SU-DHL-6 (cell line): ENCODE data around the gene EPB41.

Source experiments
- H2AFZ ChIP-seq: fragments of 200-600 bp; sonication (generic); 2 replicates; pipeline ENCODE4 v1.6.1; 2014; ENCODE audit warnings: low read depth, mild to moderate bottlenecking, moderate library complexity, mixed read lengths, antibody characterized with exemption, low read length; ENCODE audit not compliant: severe bottlenecking
- H3F3A ChIP-seq: fragments of 200-600 bp; shearing (Covaris generic); 2 replicates; pipeline ENCODE4 v1.6.0; 2016; ENCODE audit warnings: antibody characterized with exemption, mild to moderate bottlenecking; ENCODE audit not compliant: insufficient read depth
- H3K27ac ChIP-seq: fragments of 200-600 bp; sonication (generic); 2 replicates; pipeline ENCODE4 v1.5.1; 2016; ENCODE audit warnings: low read depth, mild to moderate bottlenecking, low read length, moderate library complexity, mixed read lengths
- H3K27me3 ChIP-seq: fragments of 200-600 bp; sonication (generic), shearing (Covaris generic); 2 replicates; pipeline ENCODE4 v1.6.0; 2014; ENCODE audit warnings: mild to moderate bottlenecking, low read length
- H3K36me3 ChIP-seq: fragments of 200-600 bp; sonication (generic); 2 replicates; pipeline ENCODE4 v1.6.1; 2014; ENCODE audit warnings: mild to moderate bottlenecking, low read length, mixed read lengths
- H3K4me2 ChIP-seq: fragments of 300-600, 200-600 bp; shearing (Covaris generic), sonication (generic); 2 replicates; pipeline ENCODE4 v1.6.0; 2014; ENCODE audit warnings: low read length, low read depth, mild to moderate bottlenecking; ENCODE audit not compliant: poor library complexity, severe bottlenecking
- H3K4me3 ChIP-seq: fragments of 200-600 bp; sonication (generic); 2 replicates; pipeline ENCODE4 v1.5.1; 2014; ENCODE audit warnings: antibody characterized with exemption, low read length, mild to moderate bottlenecking, mixed read lengths; ENCODE audit not compliant: insufficient read depth, poor library complexity, severe bottlenecking
- H3K79me2 ChIP-seq: fragments of 200-600 bp; sonication (generic); 2 replicates; pipeline ENCODE4 v1.6.1; 2014; ENCODE audit warnings: mild to moderate bottlenecking, low read length, moderate library complexity; ENCODE audit not compliant: insufficient read depth
- H3K9ac ChIP-seq: fragments of 200-600 bp; sonication (generic); 2 replicates; pipeline ENCODE4 v1.7.0; 2014; ENCODE audit warnings: mild to moderate bottlenecking, low read length
- H3K9me2 ChIP-seq: fragments of 200-600 bp; sonication (generic); replicated peaks from 2 replicates; pipeline ENCODE4 v1.6.1; 2014; ENCODE audit warnings: low read length; ENCODE audit not compliant: insufficient read depth
- H3K9me3 ChIP-seq: fragments of 200-600 bp; sonication (generic); 2 replicates; pipeline ENCODE4 v1.6.1; 2014; ENCODE audit warnings: low read length, mixed read lengths; ENCODE audit not compliant: insufficient read depth
- H4K20me1 ChIP-seq: fragments of 200-600 bp; sonication (generic); 2 replicates; pipeline ENCODE4 v1.6.1; 2014; ENCODE audit warnings: low read depth, mild to moderate bottlenecking, antibody characterized with exemption, low read length, moderate library complexity, mixed read lengths
- EZH2phosphoT487 ChIP-seq: fragments of 200-600 bp; sonication (generic), shearing (Covaris generic); conservative IDR thresholded peaks from 2 replicates; pipeline ENCODE4 v1.6.1; 2018; ENCODE audit warnings: mild to moderate bottlenecking, antibody characterized with exemption, low read length, moderate library complexity, mixed read lengths
- TF ChIP-seq, protein P1 (sequence below): fragments of 200-600 bp; sonication (generic); IDR thresholded peaks from one replicate; pipeline ENCODE4 v1.5.1; 2017; ENCODE audit warnings: antibody characterized with exemption, mild to moderate bottlenecking, low read length, moderate library complexity; ENCODE audit not compliant: insufficient read depth, poor library complexity, severe bottlenecking

EPB41 gene

DNA sequence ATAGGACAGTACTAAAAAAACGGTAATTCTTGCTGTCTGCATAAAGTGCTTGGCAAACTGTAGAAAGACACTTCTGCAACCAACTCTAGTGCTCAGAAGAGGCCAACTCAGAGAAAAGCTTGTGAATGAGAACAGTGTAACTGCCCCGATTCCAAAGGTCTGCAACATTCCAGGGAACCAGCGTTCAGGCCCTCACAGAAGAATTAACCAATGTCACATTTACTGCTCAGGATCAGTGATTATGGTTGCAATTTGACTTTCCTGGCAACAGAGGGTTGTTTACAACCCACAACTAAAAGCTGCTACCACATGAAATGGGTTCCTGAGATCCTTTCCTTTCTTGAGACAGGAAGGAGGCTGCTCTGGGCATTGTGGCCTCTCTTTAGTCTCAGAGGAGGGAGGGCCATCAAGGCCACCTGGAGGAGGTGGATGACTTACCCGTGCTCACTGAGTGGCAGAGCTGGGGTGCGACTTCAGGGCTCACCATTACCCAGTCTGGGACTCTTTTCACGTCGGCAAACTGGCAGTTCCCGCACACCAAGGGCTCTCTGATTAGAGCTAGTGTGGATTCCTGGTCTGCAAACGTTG is 252.0 kb downstream of the EPB41 start:
- no peak for TF ChIP-seq EZH2phosphoT487
- TF ChIP-seq, protein P1, sequence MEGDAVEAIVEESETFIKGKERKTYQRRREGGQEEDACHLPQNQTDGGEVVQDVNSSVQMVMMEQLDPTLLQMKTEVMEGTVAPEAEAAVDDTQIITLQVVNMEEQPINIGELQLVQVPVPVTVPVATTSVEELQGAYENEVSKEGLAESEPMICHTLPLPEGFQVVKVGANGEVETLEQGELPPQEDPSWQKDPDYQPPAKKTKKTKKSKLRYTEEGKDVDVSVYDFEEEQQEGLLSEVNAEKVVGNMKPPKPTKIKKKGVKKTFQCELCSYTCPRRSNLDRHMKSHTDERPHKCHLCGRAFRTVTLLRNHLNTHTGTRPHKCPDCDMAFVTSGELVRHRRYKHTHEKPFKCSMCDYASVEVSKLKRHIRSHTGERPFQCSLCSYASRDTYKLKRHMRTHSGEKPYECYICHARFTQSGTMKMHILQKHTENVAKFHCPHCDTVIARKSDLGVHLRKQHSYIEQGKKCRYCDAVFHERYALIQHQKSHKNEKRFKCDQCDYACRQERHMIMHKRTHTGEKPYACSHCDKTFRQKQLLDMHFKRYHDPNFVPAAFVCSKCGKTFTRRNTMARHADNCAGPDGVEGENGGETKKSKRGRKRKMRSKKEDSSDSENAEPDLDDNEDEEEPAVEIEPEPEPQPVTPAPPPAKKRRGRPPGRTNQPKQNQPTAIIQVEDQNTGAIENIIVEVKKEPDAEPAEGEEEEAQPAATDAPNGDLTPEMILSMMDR: no peak
- Histone ChIP-seq H3K9ac (no peak overlapping the region), H2AFZ (no peak overlapping the region), H3K4me3 (no peak overlapping the region), H3K9me2 (no peaks in the 10 kb centered on the region), H3K4me2 (no peak overlapping the region), H3F3A (peaks cover 9% of the 10 kb centered on the region; the same call in 1 of the 2 replicates), H3K27ac (no peak overlapping the region), H3K79me2 (peaks cover 100% of the 10 kb centered on the region), H3K9me3 (no peaks in the 10 kb centered on the region), H4K20me1 (peaks cover 47% of the 10 kb centered on the region), H3K36me3 (peaks cover 35% of the 10 kb centered on the region), H3K27me3 (no peaks in the 10 kb centered on the region)

DNA sequence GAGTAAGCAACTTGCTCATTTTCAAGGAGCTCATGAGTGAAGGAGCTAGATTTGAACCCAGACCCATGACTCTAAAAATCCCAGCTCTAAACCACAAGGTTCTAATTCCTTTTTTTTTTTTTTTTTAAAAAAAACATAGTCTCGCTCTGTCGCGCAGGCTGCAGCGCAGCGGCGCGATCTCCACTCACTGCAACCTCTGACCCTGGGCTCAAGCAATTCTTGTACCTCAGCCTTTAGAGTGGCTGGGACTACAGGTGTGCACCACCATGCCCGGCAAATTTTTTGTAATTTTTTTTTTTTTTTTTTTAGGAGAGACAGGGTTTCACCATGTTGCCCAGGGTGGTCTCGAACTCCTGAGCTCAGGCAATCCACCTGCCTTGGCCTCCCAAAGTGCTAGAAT is 253.5 kb downstream of the EPB41 start:
- Histone ChIP-seq H3K27me3 (no peaks in the 10 kb centered on the region), H4K20me1 (peaks cover 56% of the 10 kb centered on the region), H3K9me2 (no peaks in the 10 kb centered on the region), H3K4me2 (no peak overlapping the region), H3K4me3 (no peak overlapping the region), H3K79me2 (peaks cover 100% of the 10 kb centered on the region), H2AFZ (no peak overlapping the region), H3K9ac (no peak overlapping the region), H3K9me3 (no peaks in the 10 kb centered on the region), H3F3A (peaks cover 9% of the 10 kb centered on the region; the same call in 1 of the 2 replicates), H3K36me3 (peaks cover 35% of the 10 kb centered on the region), H3K27ac (no peak overlapping the region)
- no peak for TF ChIP-seq EZH2phosphoT487
- TF ChIP-seq, protein P1: no peak
